GM23338 (cell line): ENCODE data around the gene CRISP1. TPM values are rescaled to one million over a fixed set of nuclear protein-coding genes. Genes with fewer than 3 reads are reported as not detected.

Experiments
- ATAC-seq: fragments of 200-7000 bp; cut with Tn5 transposase; 3 replicates; pipeline ENCODE4 v1.9.1; 2020
- DNase-seq: peaks from one replicate; pipeline ENCODE4 v3.0.0-alpha.2; 2015; ENCODE audit warnings: low spot score
- H2AFZ ChIP-seq: fragments of 200-600 bp; sonication (generic); 2 replicates; pipeline ENCODE4 v1.8.0; 2016; ENCODE audit warnings: antibody characterized with exemption, mild to moderate bottlenecking, moderate library complexity
- H3F3A ChIP-seq: fragments of 200-600 bp; sonication (generic); replicated peaks from 2 replicates; pipeline ENCODE4 v1.8.0; 2017; ENCODE audit warnings: antibody characterized with exemption, mixed run types, low read depth
- H3K27ac ChIP-seq: fragments of 200-600 bp; sonication (generic); 2 replicates; pipeline ENCODE4 v1.6.1; 2016; ENCODE audit warnings: low read depth
- H3K27me3 ChIP-seq: fragments of 200-600 bp; sonication (generic); 2 replicates; pipeline ENCODE4 v1.8.0; 2016; ENCODE audit warnings: mild to moderate bottlenecking, mixed run types, moderate library complexity; ENCODE audit not compliant: insufficient read depth
- H3K36me3 ChIP-seq: fragments of 200-600 bp; sonication (generic); 2 replicates; pipeline ENCODE4 v1.8.0; 2016; ENCODE audit warnings: mild to moderate bottlenecking; ENCODE audit not compliant: insufficient read depth
- H3K4me1 ChIP-seq: fragments of 200-600 bp; sonication (generic); 2 replicates; pipeline ENCODE4 v1.8.0; 2016; ENCODE audit warnings: mild to moderate bottlenecking, moderate library complexity; ENCODE audit not compliant: insufficient read depth
- H3K4me2 ChIP-seq: fragments of 200-600 bp; sonication (generic); 2 replicates; pipeline ENCODE4 v1.7.1; 2017; ENCODE audit warnings: mixed run types
- H3K4me3 ChIP-seq: fragments of 200-600 bp; sonication (generic); 2 replicates; pipeline ENCODE4 v1.6.1; 2016; ENCODE audit warnings: mixed run types
- H3K79me2 ChIP-seq: fragments of 200-600 bp; sonication (generic); replicated peaks from 2 replicates; pipeline ENCODE4 v1.8.0; 2017; ENCODE audit warnings: mild to moderate bottlenecking; ENCODE audit not compliant: insufficient read depth
- H3K9me2 ChIP-seq: fragments of 200-600 bp; sonication (generic); 2 replicates; pipeline ENCODE4 v1.8.0; 2017; ENCODE audit not compliant: insufficient read depth
- H4K20me1 ChIP-seq: fragments of 200-600 bp; sonication (generic); replicated peaks from 2 replicates; pipeline ENCODE4 v1.8.0; 2017; ENCODE audit warnings: mild to moderate bottlenecking; ENCODE audit not compliant: insufficient read depth
- H3K27ac Mint-ChIP-seq: 2 replicates; pipeline ENCODE4 v1.8.0; 2020; ENCODE audit warnings: inconsistent platforms, mild to moderate bottlenecking, moderate library complexity, mixed read lengths
- H3K27me3 Mint-ChIP-seq: 3 replicates; pipeline ENCODE4 v1.8.0; 2022; ENCODE audit warnings: low read depth, mild to moderate bottlenecking, moderate library complexity, mixed read lengths, inconsistent platforms; ENCODE audit not compliant: insufficient read depth, poor library complexity
- H3K36me3 Mint-ChIP-seq: 3 replicates; pipeline ENCODE4 v1.8.0; 2021; ENCODE audit warnings: low read depth, mild to moderate bottlenecking, inconsistent platforms, moderate library complexity, mixed read lengths
- H3K4me1 Mint-ChIP-seq: 3 replicates; pipeline ENCODE4 v1.8.0; 2020; ENCODE audit warnings: mild to moderate bottlenecking, inconsistent platforms, mixed read lengths
- H3K4me3 Mint-ChIP-seq: 3 replicates; pipeline ENCODE4 v1.8.0; 2021; ENCODE audit warnings: moderate library complexity, mild to moderate bottlenecking, inconsistent platforms, mixed read lengths
- H3K9me3 Mint-ChIP-seq: 3 replicates; pipeline ENCODE4 v1.8.0; 2020; ENCODE audit warnings: moderate library complexity, mild to moderate bottlenecking, inconsistent platforms, mixed read lengths
- CREB1 ChIP-seq: fragments of 250-450 bp; sonication (Bioruptor Pico); IDR thresholded peaks from 2 replicates; pipeline ENCODE4 v1.5.0; 2020; ENCODE audit warnings: low read depth, mild to moderate bottlenecking, moderate library complexity
- CTCF ChIP-seq, 2 experiments: fragments of 200-600 bp in 1 of 2; sonication (generic) in 1 of 2; conservative IDR thresholded peaks; 2 replicates each; pipeline versions ENCODE4 v1.5.1 to v1.6.1; 2016 to 2017; ENCODE audit warnings: antibody characterized with exemption in 2 of 2, low read depth in 2 of 2, mild to moderate bottlenecking in 2 of 2, moderate library complexity in 1 of 2
- EZH2 ChIP-seq: fragments of 200-600 bp; sonication (generic); IDR thresholded peaks from one replicate; pipeline ENCODE4 v1.8.0; 2017; ENCODE audit warnings: antibody characterized with exemption, mild to moderate bottlenecking, low read depth; ENCODE audit not compliant: unreplicated experiment
- EZH2phosphoT487 ChIP-seq: fragments of 200-600 bp; sonication (generic); IDR thresholded peaks from one replicate; pipeline ENCODE4 v1.8.1; 2018; ENCODE audit warnings: antibody characterized with exemption; ENCODE audit not compliant: unreplicated experiment
- JUNB ChIP-seq: IDR thresholded peaks from one replicate; pipeline ENCODE4 v1.6.1; 2016; ENCODE audit warnings: antibody characterized with exemption; ENCODE audit not compliant: unreplicated experiment
- NANOG ChIP-seq: IDR thresholded peaks from 2 replicates; pipeline ENCODE4 v1.6.1; 2016; ENCODE audit warnings: antibody characterized with exemption, borderline replicate concordance
- POLR2AphosphoS5 ChIP-seq: IDR thresholded peaks from 2 replicates; pipeline ENCODE4 v1.6.1; 2016; ENCODE audit warnings: antibody characterized with exemption, low read depth
- STAT1 ChIP-seq: IDR thresholded peaks from one replicate; pipeline ENCODE4 v1.6.1; 2016; ENCODE audit warnings: antibody characterized with exemption; ENCODE audit not compliant: unreplicated experiment
- ZNF114 ChIP-seq: fragments of 250-450 bp; sonication (Bioruptor Pico); IDR thresholded peaks from 2 replicates; pipeline ENCODE4 v1.5.0; 2020; ENCODE audit warnings: mild to moderate bottlenecking, moderate library complexity
- ZNF331 ChIP-seq: fragments of 250-450 bp; sonication (Bioruptor Pico); IDR thresholded peaks from 2 replicates; pipeline ENCODE4 v1.5.0; 2020; ENCODE audit warnings: low read depth, mild to moderate bottlenecking, moderate library complexity
- ZNF462 ChIP-seq: fragments of 250-450 bp; sonication (Bioruptor Pico); IDR thresholded peaks from 2 replicates; pipeline ENCODE4 v1.5.0; 2020; ENCODE audit warnings: mild to moderate bottlenecking, moderate library complexity
- polyA plus RNA-seq: library from polyadenylated mRNA; unstranded; fragments of >200 nt; fragmentation: Nextera tagmentation; extraction: Ambion mirVana; gene quantifications from 2 replicates; pipeline ENCODE4 v1.2.1, GENCODE V29; 2016
- total RNA-seq: library from RNA; depleted of rRNA; stranded (reverse); fragments of >200 nt; shearing (Covaris generic); gene quantifications from 2 replicates; pipeline ENCODE4 v1.2.3, GENCODE V29; 2014
- TF ChIP-seq, protein P1 (sequence below): IDR thresholded peaks from one replicate; pipeline ENCODE4 v1.6.1; 2018; ENCODE audit warnings: antibody characterized with exemption; ENCODE audit not compliant: unreplicated experiment
- TF ChIP-seq, protein P2 (sequence below): IDR thresholded peaks from 2 replicates; pipeline ENCODE4 v1.6.1; 2016; ENCODE audit warnings: antibody characterized with exemption

CRISP1 gene
- total and polyA plus RNA-seq, 2 experiments from 2014 or later, result not detected

GRCh38 chr6:49826743-49827406 lies 39.5 kb downstream of the CRISP1 start:
- ATAC-seq (no peak), DNase-seq (no peak)
- Histone ChIP-seq H4K20me1 (no peaks in the 10 kb centered on the region), H3K4me1 (no peaks in the 10 kb centered on the region), H2AFZ (no peak overlapping the region), H3F3A (no peaks in the 10 kb centered on the region), H3K27me3 (no peaks in the 10 kb centered on the region), H3K9me2 (no peaks in the 10 kb centered on the region), H3K36me3 (no peaks in the 10 kb centered on the region), H3K4me3 (no peak overlapping the region), H3K79me2 (no peaks in the 10 kb centered on the region), H3K4me2 (no peak overlapping the region), H3K27ac (no peak overlapping the region)
- no peaks in the 10 kb centered on the region for H3K36me3 Mint-ChIP-seq
- H3K27ac Mint-ChIP-seq, result no peak overlapping the region
- no peaks in the 10 kb centered on the region for H3K9me3 Mint-ChIP-seq
- TF ChIP-seq STAT1 (no peak), CTCF (conservative IDR thresholded peaks at IDR 0.05; ENCODE audit: low read depth in 2 of 2) (no peak), ZNF114 (CRISPR knock-in tag) (no peak), ZNF331 (CRISPR knock-in tag) (no peak), EZH2 (no peak), NANOG (no peak), ZNF462 (CRISPR knock-in tag) (no peak), CREB1 (CRISPR knock-in tag) (no peak), POLR2AphosphoS5 (no peak), JUNB (no peak), EZH2phosphoT487 (no peak)
- TF ChIP-seq, protein P1, sequence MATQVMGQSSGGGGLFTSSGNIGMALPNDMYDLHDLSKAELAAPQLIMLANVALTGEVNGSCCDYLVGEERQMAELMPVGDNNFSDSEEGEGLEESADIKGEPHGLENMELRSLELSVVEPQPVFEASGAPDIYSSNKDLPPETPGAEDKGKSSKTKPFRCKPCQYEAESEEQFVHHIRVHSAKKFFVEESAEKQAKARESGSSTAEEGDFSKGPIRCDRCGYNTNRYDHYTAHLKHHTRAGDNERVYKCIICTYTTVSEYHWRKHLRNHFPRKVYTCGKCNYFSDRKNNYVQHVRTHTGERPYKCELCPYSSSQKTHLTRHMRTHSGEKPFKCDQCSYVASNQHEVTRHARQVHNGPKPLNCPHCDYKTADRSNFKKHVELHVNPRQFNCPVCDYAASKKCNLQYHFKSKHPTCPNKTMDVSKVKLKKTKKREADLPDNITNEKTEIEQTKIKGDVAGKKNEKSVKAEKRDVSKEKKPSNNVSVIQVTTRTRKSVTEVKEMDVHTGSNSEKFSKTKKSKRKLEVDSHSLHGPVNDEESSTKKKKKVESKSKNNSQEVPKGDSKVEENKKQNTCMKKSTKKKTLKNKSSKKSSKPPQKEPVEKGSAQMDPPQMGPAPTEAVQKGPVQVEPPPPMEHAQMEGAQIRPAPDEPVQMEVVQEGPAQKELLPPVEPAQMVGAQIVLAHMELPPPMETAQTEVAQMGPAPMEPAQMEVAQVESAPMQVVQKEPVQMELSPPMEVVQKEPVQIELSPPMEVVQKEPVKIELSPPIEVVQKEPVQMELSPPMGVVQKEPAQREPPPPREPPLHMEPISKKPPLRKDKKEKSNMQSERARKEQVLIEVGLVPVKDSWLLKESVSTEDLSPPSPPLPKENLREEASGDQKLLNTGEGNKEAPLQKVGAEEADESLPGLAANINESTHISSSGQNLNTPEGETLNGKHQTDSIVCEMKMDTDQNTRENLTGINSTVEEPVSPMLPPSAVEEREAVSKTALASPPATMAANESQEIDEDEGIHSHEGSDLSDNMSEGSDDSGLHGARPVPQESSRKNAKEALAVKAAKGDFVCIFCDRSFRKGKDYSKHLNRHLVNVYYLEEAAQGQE, result no peak
- TF ChIP-seq, protein P2, sequence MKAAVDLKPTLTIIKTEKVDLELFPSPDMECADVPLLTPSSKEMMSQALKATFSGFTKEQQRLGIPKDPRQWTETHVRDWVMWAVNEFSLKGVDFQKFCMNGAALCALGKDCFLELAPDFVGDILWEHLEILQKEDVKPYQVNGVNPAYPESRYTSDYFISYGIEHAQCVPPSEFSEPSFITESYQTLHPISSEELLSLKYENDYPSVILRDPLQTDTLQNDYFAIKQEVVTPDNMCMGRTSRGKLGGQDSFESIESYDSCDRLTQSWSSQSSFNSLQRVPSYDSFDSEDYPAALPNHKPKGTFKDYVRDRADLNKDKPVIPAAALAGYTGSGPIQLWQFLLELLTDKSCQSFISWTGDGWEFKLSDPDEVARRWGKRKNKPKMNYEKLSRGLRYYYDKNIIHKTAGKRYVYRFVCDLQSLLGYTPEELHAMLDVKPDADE, result no peak
- H3K4me3 Mint-ChIP-seq, result no peak overlapping the region
- no peaks in the 10 kb centered on the region for H3K27me3 Mint-ChIP-seq
- H3K4me1 Mint-ChIP-seq, result no peaks in the 10 kb centered on the region; the same call in 2 of the 3 replicates
